ENCODE results near the gene SEC61B.

- TF ChIP-seq CTCF (IDR thresholded peaks at IDR 0.05) (no peak), POLR2A (IDR thresholded peaks at IDR 0.05) (no peak), POLR2AphosphoS5 (IDR thresholded peaks at IDR 0.05) (no peak), EP300 (IDR thresholded peaks at IDR 0.05) (no peak)
Measured at GRCh38 chr9:99253134-99253533, 31.1 kb downstream of the SEC61B start.
